Esophagus (tissue), 2 donors: ENCODE measurements around the gene LIG4. TPM values are rescaled to one million over a fixed set of nuclear protein-coding genes. Genes with fewer than 3 reads are reported as not detected.
A peak's percentile ranks its signal among the peaks of the same experiment; 100 is the strongest.
"Not testable (repeated sequence)": the region's sequence is repeated elsewhere in the genome, so short reads cannot be mapped to it uniquely, and the experiment has no call there.

ENCODE experiments used
- H3K27ac ChIP-seq, 2 donors: one replicate each; pipeline ENCODE4 v1.5.1; 2013; ENCODE audit warnings: low read depth in 2 of 2, mild to moderate bottlenecking in 2 of 2, inconsistent platforms in 1 of 2, low read length in 1 of 2, moderate library complexity in 1 of 2
- H3K27me3 ChIP-seq, 2 donors: one replicate each; pipeline ENCODE4 v1.6.1; 2013; ENCODE audit warnings: low read length in 2 of 2, control low read depth in 1 of 2, mild to moderate bottlenecking in 1 of 2; ENCODE audit not compliant: insufficient read depth in 2 of 2, control insufficient read depth in 1 of 2
- H3K36me3 ChIP-seq, 2 donors: one replicate each; pipeline ENCODE4 v1.6.1; 2013; ENCODE audit warnings: low read length in 1 of 2; ENCODE audit not compliant: control insufficient read depth in 2 of 2, insufficient read depth in 2 of 2
- H3K4me1 ChIP-seq, 2 donors: one replicate each; pipeline ENCODE4 v1.6.1; 2013; ENCODE audit warnings: low read length in 1 of 2; ENCODE audit not compliant: control insufficient read depth in 2 of 2, insufficient read depth in 2 of 2
- H3K4me3 ChIP-seq, 2 donors: one replicate each; pipeline ENCODE4 v1.5.1; 2013; ENCODE audit warnings: low read length in 2 of 2, mild to moderate bottlenecking in 2 of 2, low read depth in 1 of 2, moderate library complexity in 1 of 2
- H3K9me3 ChIP-seq, 2 donors: one replicate each; pipeline ENCODE4 v1.6.1; 2013; ENCODE audit warnings: mild to moderate bottlenecking in 2 of 2, low read depth in 1 of 2, low read length in 1 of 2, moderate library complexity in 1 of 2; ENCODE audit not compliant: control insufficient read depth in 2 of 2, insufficient read depth in 1 of 2
- WGBS, 2 donors: extraction: QIAGEN DNeasy Blood & Tissue Kit; methylation state at CpG; one replicate each; pipeline ENCODE4 v1.1.7; 2013; 5-methylcytosine and 5-hydroxymethylcytosine counted together
- polyA plus RNA-seq, 2 donors: library from polyadenylated mRNA; stranded (reverse); fragments of 200-250 nt; gene quantifications; one replicate each; pipeline ENCODE4 v1.2.3, GENCODE V29; 2013
- donor health status: healthy with polysubstance abuse.
- donor health status: Bipolar disorder and iron deficiency.

LIG4 gene
- polyA plus RNA-seq, 2 donors = 3.3 to 5.2 TPM

GRCh38 chr13:108220041-108220440, 4.7 kb upstream of the LIG4 start:
- Histone ChIP-seq H3K36me3 (no peaks in the 10 kb centered on the region), H3K9me3 (no peaks in the 10 kb centered on the region), H3K4me3 (no peak overlapping the region), H3K4me1 (peaks cover 0 to 8% of the 10 kb centered on the region in 2 donors), H3K27me3 (no peaks in the 10 kb centered on the region), H3K27ac (no peak overlapping the region)
- 14 to 18% methylated on average over 1 of the region's 1 CpG for WGBS, 2 donors

DNA sequence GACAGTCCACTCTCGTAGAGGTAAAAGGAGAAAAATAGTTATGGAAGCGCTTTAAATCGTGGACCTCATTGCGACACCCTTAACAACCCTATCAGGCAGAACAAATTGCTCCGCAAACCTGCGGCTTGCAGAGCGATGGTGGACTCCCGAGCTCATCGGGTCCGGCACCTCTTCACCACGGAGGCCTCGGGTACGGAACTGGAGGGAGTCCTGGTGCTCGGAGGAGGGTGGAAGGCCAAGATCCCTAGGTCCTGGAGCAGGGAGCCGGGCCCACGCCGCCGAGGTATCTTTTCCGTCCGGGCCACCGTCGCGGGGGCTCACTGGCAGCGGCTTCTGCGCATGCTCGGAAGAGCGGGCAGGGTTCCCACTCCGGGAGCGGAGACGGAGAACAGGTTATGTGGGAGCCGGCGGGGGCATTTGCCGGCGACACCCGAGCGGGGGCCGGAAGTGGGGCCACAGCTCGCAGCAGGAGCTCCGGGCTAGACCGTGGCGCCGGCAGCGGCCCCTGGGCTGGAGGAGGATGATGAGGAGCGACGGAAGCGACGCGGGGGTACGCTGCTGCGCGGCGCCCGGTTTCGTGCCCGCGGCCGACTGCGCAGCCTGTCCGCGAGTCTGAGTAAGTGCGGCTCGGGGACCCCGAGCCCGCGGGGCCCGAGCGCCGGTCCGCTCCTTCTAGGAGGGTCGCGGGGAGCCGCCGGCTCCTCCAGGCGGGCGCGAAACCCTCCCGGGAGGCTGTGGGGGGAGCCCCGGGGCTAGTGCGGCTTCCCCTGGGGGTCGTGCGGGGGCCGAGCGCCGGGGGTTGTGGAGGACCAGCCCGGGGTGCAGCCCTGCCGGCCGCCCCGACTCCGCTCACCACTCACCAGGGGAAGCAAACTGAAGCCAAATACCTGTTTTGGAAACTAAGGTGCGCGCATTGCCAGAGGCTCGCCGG, 3.0 kb upstream of the LIG4 start, which contains the start of gene ABHD13:
ABHD13 (plus strand) TSS at position 349 of the 931 bp plus-strand sequence. CDS start 10,827 bp downstream, outside the sequence.
- Histone ChIP-seq H3K27me3 (no peaks in the 10 kb centered on the region), H3K4me1 (peaks cover 0 to 8% of the 10 kb centered on the region in 2 donors), H3K9me3 (no peaks in the 10 kb centered on the region), H3K36me3 (no peaks in the 10 kb centered on the region), H3K4me3 (peak within 1 kb of the TSS; percentile 81 to 89), H3K27ac (peak within 1 kb of the TSS; percentile 81 to 91)
- WGBS, 2 donors = 0 to 1% methylated on average over 79 to 93 of the region's 93 CpGs

GRCh38 chr13:108217307-108218043, 2.1 kb upstream of the LIG4 start:
- H3K4me1 ChIP-seq, H3K9me3 ChIP-seq, H3K27me3 ChIP-seq, H3K36me3 ChIP-seq: not testable (repeated sequence)
- WGBS, 2 donors = 67 to 68% methylated on average over 27 of the region's 27 CpGs
- Histone ChIP-seq H3K27ac (peak overlapping the region; percentile 81 to 91), H3K4me3 (peak overlapping the region; percentile 81 to 89)

GRCh38 chr13:108214441-108215271, 680 bp downstream of the LIG4 start:
- no peaks in the 10 kb centered on the region for H3K9me3 ChIP-seq
- no peaks in the 10 kb centered on the region for H3K36me3 ChIP-seq
- 11 to 12% methylated on average over 37 to 41 of the region's 41 CpGs for WGBS, 2 donors
- H3K4me3 ChIP-seq = peak overlapping the region; percentile 33 to 53
- peaks cover 0 to 6% of the 10 kb centered on the region in 2 donors for H3K4me1 ChIP-seq
- H3K27ac ChIP-seq = peak overlapping the region in 1 of 2 donors; percentile 28
- no peaks in the 10 kb centered on the region for H3K27me3 ChIP-seq

GRCh38 chr13:108213946-108214345, 1.4 kb downstream of the LIG4 start:
- Histone ChIP-seq H3K27ac (no peak overlapping the region), H3K4me3 (no peak overlapping the region), H3K36me3 (no peaks in the 10 kb centered on the region), H3K4me1 (peaks cover 0 to 3% of the 10 kb centered on the region in 2 donors), H3K9me3 (no peaks in the 10 kb centered on the region), H3K27me3 (no peaks in the 10 kb centered on the region)
- 53 to 59% methylated on average over 5 of the region's 5 CpGs for WGBS, 2 donors

GRCh38 chr13:108212886-108213285, 2.5 kb downstream of the LIG4 start:
- peaks cover 0 to 3% of the 10 kb centered on the region in 2 donors for H3K4me1 ChIP-seq
- no peak overlapping the region for H3K4me3 ChIP-seq
- H3K36me3 ChIP-seq = no peaks in the 10 kb centered on the region
- 87 to 88% methylated on average over 4 of the region's 4 CpGs for WGBS, 2 donors
- no peaks in the 10 kb centered on the region for H3K9me3 ChIP-seq
- no peak overlapping the region for H3K27ac ChIP-seq
- H3K27me3 ChIP-seq = no peaks in the 10 kb centered on the region

GRCh38 chr13:108210551-108210950, 4.8 kb downstream of the LIG4 start:
- Histone ChIP-seq H3K36me3 (no peaks in the 10 kb centered on the region), H3K9me3 (no peaks in the 10 kb centered on the region), H3K27me3 (no peaks in the 10 kb centered on the region), H3K27ac (no peak overlapping the region), H3K4me1 (no peaks in the 10 kb centered on the region), H3K4me3 (no peak overlapping the region)
- 73 to 81% methylated on average over 2 of the region's 2 CpGs for WGBS, 2 donors

GRCh38 chr13:108200781-108201398, 14.4 kb downstream of the LIG4 start:
- Histone ChIP-seq H3K36me3 (no peaks in the 10 kb centered on the region), H3K27me3 (no peaks in the 10 kb centered on the region), H3K9me3 (peaks cover 0 to under 1% of the 10 kb centered on the region in 2 donors), H3K27ac (no peak overlapping the region), H3K4me1 (no peaks in the 10 kb centered on the region), H3K4me3 (no peak overlapping the region)
- 75 to 78% methylated on average over 1 of the region's 1 CpG for WGBS, 2 donors

DNA sequence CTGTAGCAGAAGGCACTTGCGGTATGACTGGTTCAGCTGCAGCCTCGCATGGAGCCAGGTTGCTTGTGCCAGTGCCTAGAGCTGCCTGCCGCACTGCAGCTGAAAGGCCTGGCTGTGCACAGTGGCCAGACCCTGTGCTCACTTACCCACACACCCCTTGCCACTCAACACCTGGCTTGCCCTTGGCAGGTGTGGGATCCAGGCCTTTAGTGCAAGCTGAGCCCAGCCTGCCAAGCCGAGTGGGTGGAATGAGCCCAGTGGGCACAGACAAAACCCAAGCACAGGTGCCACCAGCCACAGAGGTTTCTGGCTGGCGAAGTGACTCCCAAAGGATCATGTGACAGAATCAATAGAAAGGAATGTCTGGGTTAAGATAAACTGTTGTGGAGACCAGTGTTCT, 19.5 kb downstream of the LIG4 start:
- Histone ChIP-seq H3K4me1 (peaks cover 0 to 5% of the 10 kb centered on the region in 2 donors), H3K27me3 (no peaks in the 10 kb centered on the region), H3K4me3 (no peak overlapping the region), H3K36me3 (no peaks in the 10 kb centered on the region), H3K27ac (no peak overlapping the region), H3K9me3 (peaks cover 8% of the 10 kb centered on the region in 2 donors)
- 90 to 92% methylated on average over 5 of the region's 5 CpGs for WGBS, 2 donors
